Activated T-cell treated with anti-CD3 and anti-CD28 coated beads for 24 hours (primary cell): ENCODE data around the gene LRRK1.

Experiments
- DNase-seq: peaks from one replicate; pipeline ENCODE4 v3.0.0-alpha.2; 2020; ENCODE audit warnings: low read depth

The LRRK1 gene

GRCh38 chr15:100914876-100915275 is 4.3 kb upstream of the LRRK1 start:
- DNase-seq = no peak

GRCh38 chr15:100918034-100918689 is 995 bp upstream of the LRRK1 start:
- peak; percentile 68 for DNase-seq

- no peak for DNase-seq
Observed at GRCh38 chr15:100919481-100920405, 586 bp downstream of the LRRK1 start.

GRCh38 chr15:100920516-100921135 is 1.5 kb downstream of the LRRK1 start:
- no peak for DNase-seq

GRCh38 chr15:100922192-100923040 is 3.3 kb downstream of the LRRK1 start:
- no peak for DNase-seq

GRCh38 chr15:100923076-100923475 is 3.9 kb downstream of the LRRK1 start:
- DNase-seq = no peak

- DNase-seq = no peak
Observed at GRCh38 chr15:100923902-100924301, 4.7 kb downstream of the LRRK1 start.

GRCh38 chr15:100924436-100924835 is 5.3 kb downstream of the LRRK1 start:
- no peak for DNase-seq

- DNase-seq = no peak
Observed at GRCh38 chr15:100925480-100925879, 6.3 kb downstream of the LRRK1 start.

- no peak for DNase-seq
Observed at GRCh38 chr15:100926258-100926657, 7.1 kb downstream of the LRRK1 start.

GRCh38 chr15:100926971-100927756 is 8.0 kb downstream of the LRRK1 start:
- DNase-seq = no peak

- DNase-seq = no peak
Observed at GRCh38 chr15:100928632-100929280, 9.6 kb downstream of the LRRK1 start.

GRCh38 chr15:100929641-100930042 is 10.5 kb downstream of the LRRK1 start:
- no peak for DNase-seq

- no peak for DNase-seq
Observed at GRCh38 chr15:100930306-100930848, 11.2 kb downstream of the LRRK1 start.

GRCh38 chr15:100931143-100931890 is 12.2 kb downstream of the LRRK1 start:
- DNase-seq = no peak

GRCh38 chr15:100932676-100933348 is 13.7 kb downstream of the LRRK1 start:
- DNase-seq = no peak

- DNase-seq = no peak
Observed at GRCh38 chr15:100934166-100934565, 15.0 kb downstream of the LRRK1 start.

- DNase-seq = no peak
Observed at GRCh38 chr15:100934726-100935125, 15.6 kb downstream of the LRRK1 start.

GRCh38 chr15:100937171-100937570 is 18.0 kb downstream of the LRRK1 start:
- DNase-seq = no peak
